Measurements from ENCODE around the gene TSTD1.
A peak's percentile ranks its signal among the peaks of the same experiment; 100 is the strongest.
"Not testable (repeated sequence)": the region's sequence is repeated elsewhere in the genome, so short reads cannot be mapped to it uniquely, and the experiment has no call there.

Gene TSTD1

GRCh38 chr1:161044908-161045735, 6.4 kb upstream of the TSTD1 start:
- FAIRE-seq (peak; percentile 90), DNase-seq (ENCODE audit: insufficient read length, low spot score) (no peak)
- TF ChIP-seq POU2F2 (IDR thresholded peaks at IDR 0.05; ENCODE audit: low read depth, low read length) (no peak), SPI1 (IDR thresholded peaks at IDR 0.05; ENCODE audit: low read depth, low read length) (peak; percentile 98), POLR2AphosphoS5 (IDR thresholded peaks at IDR 0.05; ENCODE audit: low read depth, low read length) (no peak), PAX5 (IDR thresholded peaks at IDR 0.05; ENCODE audit: insufficient read depth, low read length, severe bottlenecking) (no peak), POLR2A (IDR thresholded peaks at IDR 0.05; ENCODE audit: low read depth, low read length) (peak; percentile 49; the same call in 1 of the 2 replicates)

GRCh38 chr1:161044535-161044907, 5.8 kb upstream of the TSTD1 start:
- FAIRE-seq = no peak
- DNase-seq (ENCODE audit: insufficient read length, low spot score) = no peak
- TF ChIP-seq POLR2A (IDR thresholded peaks at IDR 0.05; ENCODE audit: low read depth, low read length) (no peak), TAF1 (IDR thresholded peaks at IDR 0.05; ENCODE audit: low read depth, low read length) (no peak), SPI1 (IDR thresholded peaks at IDR 0.05; ENCODE audit: low read depth, low read length) (no peak), POLR2AphosphoS5 (IDR thresholded peaks at IDR 0.05; ENCODE audit: low read depth, low read length) (no peak), PAX5 (IDR thresholded peaks at IDR 0.05; ENCODE audit: insufficient read depth, low read length, severe bottlenecking) (no peak), POU2F2 (IDR thresholded peaks at IDR 0.05; ENCODE audit: low read depth, low read length) (no peak)

DNA sequence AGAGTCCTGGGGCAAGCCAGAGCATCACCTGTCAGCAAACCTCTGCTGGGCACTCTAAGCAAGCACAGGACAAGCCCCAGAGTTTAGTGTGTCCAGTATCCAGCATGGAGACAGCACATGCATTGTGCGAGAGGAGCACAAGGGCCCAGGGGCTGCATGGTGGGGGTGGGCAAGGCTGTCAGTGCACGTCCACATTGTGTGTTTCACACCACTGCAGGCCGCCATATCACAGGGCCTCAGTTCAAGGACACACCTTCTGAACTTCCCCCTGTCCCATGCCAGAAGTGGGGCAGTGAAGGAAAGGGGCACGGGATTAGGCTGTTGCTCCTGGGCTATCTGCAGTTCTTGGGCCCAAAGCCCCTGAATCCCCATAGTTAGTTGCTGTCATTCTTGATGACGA, 782 bp upstream of the TSTD1 start:
- FAIRE-seq (no peak), DNase-seq (ENCODE audit: insufficient read length, low spot score) (no peak)
- TF ChIP-seq TAF1 (IDR thresholded peaks at IDR 0.05; ENCODE audit: low read depth, low read length) = no peak
- no peak for TF ChIP-seq POLR2AphosphoS5 (IDR thresholded peaks at IDR 0.05; ENCODE audit: low read depth, low read length)
- no peak for TF ChIP-seq SPI1 (IDR thresholded peaks at IDR 0.05; ENCODE audit: low read depth, low read length)
- TF ChIP-seq POLR2A (IDR thresholded peaks at IDR 0.05; ENCODE audit: low read depth, low read length) = no peak

GRCh38 chr1:161039154-161039545, 386 bp upstream of the TSTD1 start:
- TF ChIP-seq POLR2AphosphoS5 (IDR thresholded peaks at IDR 0.05; ENCODE audit: low read depth, low read length) (no peak), TAF1 (IDR thresholded peaks at IDR 0.05; ENCODE audit: low read depth, low read length) (no peak), PAX5 (IDR thresholded peaks at IDR 0.05; ENCODE audit: insufficient read depth, low read length, severe bottlenecking) (no peak), SPI1 (IDR thresholded peaks at IDR 0.05; ENCODE audit: low read depth, low read length) (no peak), POU2F2 (IDR thresholded peaks at IDR 0.05; ENCODE audit: low read depth, low read length) (no peak), POLR2A (IDR thresholded peaks at IDR 0.05; ENCODE audit: low read depth, low read length) (no peak)
- no peak for DNase-seq (ENCODE audit: insufficient read length, low spot score)
- no peak for FAIRE-seq

- no peak for DNase-seq (ENCODE audit: insufficient read length, low spot score)
- TF ChIP-seq PAX5 (IDR thresholded peaks at IDR 0.05; ENCODE audit: insufficient read depth, low read length, severe bottlenecking) (no peak), TAF1 (IDR thresholded peaks at IDR 0.05; ENCODE audit: low read depth, low read length) (no peak), SPI1 (IDR thresholded peaks at IDR 0.05; ENCODE audit: low read depth, low read length) (peak; percentile 55), POLR2AphosphoS5 (IDR thresholded peaks at IDR 0.05; ENCODE audit: low read depth, low read length) (no peak), POU2F2 (IDR thresholded peaks at IDR 0.05; ENCODE audit: low read depth, low read length) (no peak), POLR2A (IDR thresholded peaks at IDR 0.05; ENCODE audit: low read depth, low read length) (no peak)
- FAIRE-seq = no peak
Observed at GRCh38 chr1:161037661-161038522, 872 bp downstream of the TSTD1 start.

GRCh38 chr1:161033751-161034150, 5.0 kb downstream of the TSTD1 start:
- DNase-seq (ENCODE audit: insufficient read length, low spot score) (no peak), FAIRE-seq (no peak)
- TF ChIP-seq POU2F2 (IDR thresholded peaks at IDR 0.05; ENCODE audit: low read depth, low read length) (no peak), POLR2AphosphoS5 (IDR thresholded peaks at IDR 0.05; ENCODE audit: low read depth, low read length) (no peak), PAX5 (IDR thresholded peaks at IDR 0.05; ENCODE audit: insufficient read depth, low read length, severe bottlenecking) (no peak), TAF1 (IDR thresholded peaks at IDR 0.05; ENCODE audit: low read depth, low read length) (no peak), POLR2A (IDR thresholded peaks at IDR 0.05; ENCODE audit: low read depth, low read length) (no peak), SPI1 (IDR thresholded peaks at IDR 0.05; ENCODE audit: low read depth, low read length) (no peak)

- TF ChIP-seq PAX5 (IDR thresholded peaks at IDR 0.05; ENCODE audit: insufficient read depth, low read length, severe bottlenecking) (no peak), POU2F2 (IDR thresholded peaks at IDR 0.05; ENCODE audit: low read depth, low read length) (no peak), POLR2A (IDR thresholded peaks at IDR 0.05; ENCODE audit: low read depth, low read length) (no peak), TAF1 (IDR thresholded peaks at IDR 0.05; ENCODE audit: low read depth, low read length) (no peak), POLR2AphosphoS5 (IDR thresholded peaks at IDR 0.05; ENCODE audit: low read depth, low read length) (no peak), SPI1 (IDR thresholded peaks at IDR 0.05; ENCODE audit: low read depth, low read length) (no peak)
- FAIRE-seq (no peak), DNase-seq (ENCODE audit: insufficient read length, low spot score) (no peak)
Observed at GRCh38 chr1:161032409-161032808, 6.4 kb downstream of the TSTD1 start.

DNA sequence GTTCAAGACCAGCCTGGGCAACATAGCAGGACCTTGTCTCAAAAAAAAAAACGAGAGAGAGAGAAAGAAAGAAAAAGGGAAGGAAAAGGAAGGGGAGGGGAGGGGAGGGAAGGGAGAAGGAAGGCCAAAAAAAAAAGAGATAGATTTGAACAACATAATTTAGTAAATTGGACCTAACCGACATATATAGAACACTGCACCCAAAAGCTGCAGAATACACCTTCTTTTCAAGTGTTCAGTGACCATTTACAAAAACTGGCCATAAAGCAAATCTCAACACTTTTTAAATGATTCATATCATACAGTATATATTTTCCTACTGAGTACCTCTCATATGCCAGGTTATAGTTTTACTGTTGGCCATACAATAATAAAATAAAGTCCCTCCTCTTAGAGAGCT, 6.9 kb downstream of the TSTD1 start:
- DNase-seq (ENCODE audit: insufficient read length, low spot score) = no peak
- TF ChIP-seq POU2F2 (IDR thresholded peaks at IDR 0.05; ENCODE audit: low read depth, low read length) (no peak), POLR2AphosphoS5 (IDR thresholded peaks at IDR 0.05; ENCODE audit: low read depth, low read length) (no peak), TAF1 (IDR thresholded peaks at IDR 0.05; ENCODE audit: low read depth, low read length) (no peak), SPI1 (IDR thresholded peaks at IDR 0.05; ENCODE audit: low read depth, low read length) (no peak), PAX5 (IDR thresholded peaks at IDR 0.05; ENCODE audit: insufficient read depth, low read length, severe bottlenecking) (no peak), POLR2A (IDR thresholded peaks at IDR 0.05; ENCODE audit: low read depth, low read length) (no peak)
- no peak for FAIRE-seq

- not testable (repeated sequence) for FAIRE-seq; DNase-seq (ENCODE audit: insufficient read length, low spot score)
Observed at GRCh38 chr1:161029466-161029865, 9.3 kb downstream of the TSTD1 start.

All from GM12891 (cell line).